Midbrain (tissue), 1 donor: Measurements from ENCODE around the gene SH3BP5.

Experiments used
- DNase-seq: peaks from one replicate; lab custom pipeline; 2025; lab: John Stamatoyannopoulos, UW

SH3BP5 gene

GRCh38 chr3:15347063-15347736, 14.8 kb upstream of the SH3BP5 start:
- no peak for DNase-seq

DNA sequence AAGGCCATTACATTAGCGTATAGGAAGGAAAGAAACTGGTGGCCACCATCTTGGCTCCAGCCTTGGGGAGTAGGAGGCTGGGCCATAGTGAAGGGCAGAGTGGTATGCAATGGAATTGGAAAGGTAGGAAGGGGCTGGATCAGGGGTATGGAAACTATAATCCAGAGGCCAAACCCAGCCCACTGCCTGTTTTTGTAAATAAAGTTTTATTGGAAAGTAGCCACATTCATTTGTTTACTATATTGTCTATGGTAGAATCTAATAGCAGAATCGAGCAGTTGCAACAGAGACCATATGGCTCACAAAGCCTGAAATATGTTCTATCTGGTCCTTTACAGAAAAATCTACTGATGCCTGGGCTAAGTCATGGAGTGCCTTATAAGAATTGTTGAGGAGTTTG, 14.1 kb upstream of the SH3BP5 start:
- no peak for DNase-seq

DNA sequence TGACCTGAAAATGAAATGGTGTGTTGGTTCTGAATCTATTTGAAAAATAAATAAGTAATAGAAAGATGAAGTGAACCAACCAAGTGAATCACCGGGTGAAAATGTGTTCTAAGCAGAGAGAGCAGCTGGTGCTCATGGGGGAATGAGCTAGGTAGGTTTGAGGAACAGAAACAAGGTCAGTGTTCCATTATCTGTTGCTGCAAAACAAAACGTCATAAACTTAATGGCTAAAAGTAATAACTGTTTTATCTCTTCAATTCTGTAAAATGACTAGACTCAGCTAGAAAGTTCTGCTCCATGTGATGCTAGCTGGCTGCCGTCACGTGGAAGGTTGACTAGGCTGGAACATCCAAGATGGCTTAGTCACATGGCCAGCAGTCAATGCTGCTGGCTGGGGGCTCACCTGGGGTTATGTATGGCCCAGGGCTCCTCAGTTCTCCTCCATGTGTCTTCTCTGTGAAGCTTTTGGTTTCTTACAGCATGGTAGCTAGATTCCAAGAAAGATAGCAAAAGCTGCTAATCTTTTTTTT, 13.3 kb upstream of the SH3BP5 start:
- DNase-seq: no peak

DNA sequence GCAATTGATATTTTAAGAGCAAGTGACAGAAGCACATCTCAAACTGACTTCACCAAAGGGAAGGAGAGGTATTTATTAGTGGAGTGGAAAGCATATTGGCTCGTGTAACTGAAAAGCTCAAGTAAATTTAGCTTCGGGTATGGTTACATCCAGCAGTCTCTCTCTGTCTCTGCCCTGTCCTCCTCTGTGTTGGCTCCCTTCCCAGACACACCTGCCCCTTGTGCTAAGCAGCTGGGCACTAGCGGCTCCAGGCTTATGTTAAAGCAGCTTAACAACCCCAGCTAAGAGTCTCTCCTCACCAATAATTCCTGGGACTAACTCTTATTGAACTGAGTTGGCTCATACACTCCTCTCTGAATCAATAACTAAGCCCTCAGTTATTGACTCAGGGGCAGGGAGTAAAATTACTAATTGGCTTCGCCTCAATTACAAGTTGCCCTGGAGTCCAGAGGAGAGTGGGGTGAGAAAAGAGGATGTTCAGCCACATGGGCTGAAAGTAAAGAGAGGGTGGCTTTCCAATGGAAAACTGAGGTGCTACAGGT, 12.8 kb upstream of the SH3BP5 start:
- no peak for DNase-seq

GRCh38 chr3:15342945-15343344, 10.6 kb upstream of the SH3BP5 start:
- no peak for DNase-seq

- DNase-seq: no peak
Observed at GRCh38 chr3:15342246-15342645, 9.9 kb upstream of the SH3BP5 start.

DNA sequence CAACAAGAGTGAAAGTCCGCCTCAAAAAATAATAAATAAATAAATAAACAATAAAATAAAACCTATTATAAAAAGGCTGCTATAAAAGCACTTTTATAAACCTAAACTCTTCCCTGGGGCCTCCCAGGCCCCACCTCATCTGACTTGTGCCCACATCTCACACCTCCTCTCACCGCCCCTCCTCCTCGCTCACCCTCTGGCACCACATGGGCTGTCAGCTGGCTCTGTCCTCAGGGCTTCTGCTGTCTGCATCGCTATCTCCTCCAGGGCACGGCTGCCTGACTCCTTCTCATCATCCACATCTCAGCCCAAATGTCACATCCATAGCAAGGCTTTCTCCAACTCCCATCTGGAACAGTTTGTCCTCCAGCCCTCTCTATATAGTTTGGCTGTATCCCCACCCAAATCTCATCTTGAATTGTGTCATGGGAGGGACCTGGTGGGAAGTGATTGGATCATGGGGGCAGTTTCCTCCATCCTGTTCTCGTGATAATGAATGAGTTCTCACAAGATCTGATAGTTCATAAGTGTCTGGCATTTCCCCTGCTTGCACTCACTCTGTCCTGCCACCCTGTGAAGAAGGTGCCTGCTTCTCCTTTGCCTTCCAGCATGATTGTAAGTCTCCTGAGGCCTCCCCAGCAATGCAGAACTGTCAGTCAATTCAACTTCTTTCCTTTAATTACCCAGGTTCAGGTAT, 8.8 kb upstream of the SH3BP5 start:
- DNase-seq: no peak

DNA sequence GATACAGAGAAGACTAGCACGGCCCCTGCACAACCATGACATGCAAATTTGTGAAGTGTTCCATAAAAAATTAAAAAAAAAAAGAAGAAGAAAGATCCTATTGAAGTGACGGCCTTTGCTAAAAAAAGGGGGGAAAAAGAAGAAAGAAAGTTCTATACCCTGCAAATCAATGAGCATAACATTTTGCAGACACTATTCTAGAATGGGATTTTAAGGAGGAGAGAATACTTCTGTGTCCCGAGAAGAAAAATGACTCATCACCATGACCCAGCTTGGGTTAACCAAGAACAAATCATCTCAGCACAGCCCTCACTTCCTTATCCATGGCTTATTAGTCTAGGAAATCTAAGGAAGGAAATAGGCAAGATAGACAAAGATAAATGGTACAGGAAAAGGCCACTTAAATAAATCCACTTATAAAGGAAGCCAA, 7.4 kb upstream of the SH3BP5 start:
- no peak for DNase-seq

DNA sequence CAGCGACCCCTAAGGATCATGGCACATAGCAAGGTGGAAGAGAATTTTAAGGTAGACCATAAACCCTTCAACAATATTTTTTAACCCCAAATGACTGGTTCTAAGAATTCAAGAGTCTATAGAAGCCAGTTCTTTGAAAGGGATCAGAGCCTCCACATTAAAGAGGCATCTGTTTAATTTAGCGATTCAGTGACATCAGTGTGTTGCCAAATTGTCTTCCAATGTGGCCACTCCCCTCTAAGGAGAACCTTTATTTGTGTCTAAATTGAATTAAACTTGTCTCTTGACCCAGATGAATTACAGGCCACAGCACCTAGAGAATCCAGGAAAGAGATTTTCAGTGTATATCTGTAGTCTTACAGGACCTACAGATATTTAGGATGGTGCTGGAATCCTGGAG, 6.6 kb upstream of the SH3BP5 start:
- no peak for DNase-seq

- no peak for DNase-seq
Observed at GRCh38 chr3:15337963-15338362, 5.6 kb upstream of the SH3BP5 start.

- no peak for DNase-seq
Observed at GRCh38 chr3:15336057-15336456, 3.7 kb upstream of the SH3BP5 start.

GRCh38 chr3:15333956-15334263, 1.5 kb upstream of the SH3BP5 start:
- no peak for DNase-seq

DNA sequence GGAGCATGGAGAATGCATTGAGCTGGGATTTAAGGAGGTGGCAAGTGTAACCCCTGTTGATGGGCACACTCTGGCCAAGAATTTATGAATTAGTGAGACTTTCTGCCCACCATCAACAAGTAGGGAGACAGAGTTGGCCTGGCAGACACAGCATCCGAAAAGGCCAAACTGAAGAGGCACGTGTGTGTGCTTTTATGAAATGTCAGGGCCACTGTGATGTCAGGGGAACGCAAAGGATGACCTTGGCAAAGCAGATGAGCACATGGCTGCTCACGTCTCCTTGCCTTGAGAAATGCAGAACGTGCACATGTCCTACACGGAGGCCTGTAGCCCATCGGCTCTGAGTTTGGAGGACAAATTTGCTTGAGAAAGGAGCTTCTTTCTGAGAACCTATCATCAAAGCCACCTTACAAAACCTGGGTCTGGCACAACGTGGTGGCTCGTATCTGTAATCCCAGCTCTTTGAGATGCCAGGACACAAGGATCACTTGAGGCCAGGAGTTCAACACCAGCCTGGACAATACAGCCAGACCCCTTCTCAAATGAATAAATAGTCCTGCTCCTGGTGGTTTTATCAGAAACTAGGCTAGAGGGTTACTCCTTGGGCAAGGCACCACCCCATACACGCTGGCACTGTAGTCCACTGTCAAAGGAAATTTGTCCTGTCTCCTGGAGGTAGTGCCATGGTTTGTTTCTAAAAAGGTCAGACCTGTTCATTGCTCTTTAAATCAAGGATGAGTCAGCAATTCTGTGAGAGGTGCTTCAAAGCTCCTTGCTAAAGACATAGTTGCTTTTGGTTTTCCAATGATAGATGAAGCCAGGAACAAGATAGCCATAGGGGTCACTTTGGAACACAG, 941 bp upstream of the SH3BP5 start:
- no peak for DNase-seq

- peak; percentile 34 for DNase-seq
Observed at GRCh38 chr3:15331606-15332404, 581 bp downstream of the SH3BP5 start.

- no peak for DNase-seq
Observed at GRCh38 chr3:15331072-15331605, 1.2 kb downstream of the SH3BP5 start.

GRCh38 chr3:15330031-15330596, 2.3 kb downstream of the SH3BP5 start:
- DNase-seq: peak; percentile 11

- DNase-seq: no peak
Observed at GRCh38 chr3:15329046-15330005, 3.1 kb downstream of the SH3BP5 start.

- no peak for DNase-seq
Observed at GRCh38 chr3:15327941-15328340, 4.4 kb downstream of the SH3BP5 start.

DNA sequence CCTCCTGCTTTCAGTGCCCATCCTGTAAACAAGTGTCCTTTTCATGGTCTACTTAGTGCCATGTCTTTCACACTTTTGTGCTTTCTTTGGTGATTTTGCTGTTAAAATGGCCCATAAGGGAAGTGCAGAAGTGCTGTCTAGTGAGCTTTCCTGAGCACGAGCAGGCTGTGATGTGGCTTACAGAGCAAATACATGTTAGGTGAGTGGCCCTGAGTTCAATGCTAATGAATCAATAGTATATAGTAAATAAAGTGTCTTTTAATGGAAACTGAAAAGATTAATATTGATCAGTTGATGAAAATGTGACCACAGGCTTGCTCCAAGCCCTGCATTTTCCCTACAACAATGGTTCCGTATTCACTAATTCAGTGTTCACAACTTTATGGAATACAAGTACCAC, 5.7 kb downstream of the SH3BP5 start:
- DNase-seq: no peak

DNA sequence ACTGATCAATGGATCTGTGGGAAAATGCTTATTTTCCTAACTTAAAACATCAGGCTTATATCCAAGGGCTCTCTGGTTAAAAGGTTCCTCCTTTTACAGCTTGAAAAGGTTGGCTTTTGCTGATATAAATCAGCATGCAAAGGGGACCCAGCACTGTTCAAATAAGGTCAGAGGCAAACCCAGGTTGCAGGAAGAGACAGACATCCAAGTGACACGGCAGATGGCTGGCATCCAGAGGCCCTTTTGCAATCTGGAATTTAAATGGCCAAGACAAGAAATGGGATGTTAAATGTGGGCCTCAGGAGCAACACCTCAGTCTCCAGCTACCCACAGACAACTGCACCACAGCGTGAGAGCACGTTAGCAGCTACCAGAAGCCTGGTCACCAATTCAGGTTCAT, 6.3 kb downstream of the SH3BP5 start:
- no peak for DNase-seq
